ENCODE data around the gene BMAL1. TPM values are rescaled to one million over a fixed set of nuclear protein-coding genes. Genes with fewer than 3 reads are reported as not detected.

Gene BMAL1
- total and polyA plus RNA-seq, 2 of the 8 experiments (the other 6 are each of a cell fraction or from before 2014, with no cell fraction given), result 6.8 to 6.9 TPM

DNA sequence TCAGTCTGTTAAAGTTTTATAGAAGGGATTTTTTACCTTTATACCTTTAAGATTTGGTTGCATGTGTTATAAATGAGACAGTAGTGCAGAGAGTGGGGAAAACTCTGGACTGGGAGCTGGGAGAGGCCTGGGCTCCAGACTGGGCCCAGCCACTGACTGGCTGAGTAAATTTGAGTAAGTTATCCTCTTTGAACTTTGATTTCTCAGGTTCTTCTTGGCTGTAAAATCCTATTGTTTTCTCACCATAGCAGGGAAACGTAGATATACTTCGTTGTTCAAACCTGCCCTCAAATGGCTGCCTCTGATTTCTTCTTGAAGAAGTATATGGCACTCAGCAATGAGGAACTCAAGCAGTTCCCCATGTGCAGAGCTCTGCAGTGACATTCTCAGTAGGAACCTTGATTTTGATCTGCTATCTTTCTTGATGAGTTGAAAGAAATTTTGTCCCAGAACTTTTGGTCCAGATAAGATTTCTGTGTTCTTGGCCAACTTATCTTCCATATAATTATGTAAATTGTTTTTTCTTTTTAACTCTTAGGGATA lies 8.8 kb downstream of the BMAL1 start:
- Histone ChIP-seq H2AFZ (ENCODE audit: low read length) (no peak overlapping the region), H3K4me1 (replicated peaks in 1 of 4; ENCODE audit: control insufficient read depth in 3 of 4, insufficient read depth in 4 of 4, low read length in 3 of 4) (peaks cover 0 to 6% (median 3%) of the 10 kb centered on the region in 4 experiments; a peak in 5 of 7 replicates), H3K27ac (ENCODE audit: low read depth, low read length) (no peak overlapping the region), H4K91ac (replicated peaks; ENCODE audit: insufficient read length, low read length) (no peak overlapping the region), H3K23ac (ENCODE audit: insufficient read length) (no peak overlapping the region), H4K8ac (ENCODE audit: extremely low read depth, insufficient read depth, low read length) (no peak overlapping the region), H3K9ac (replicated peaks in 1 of 4; ENCODE audit: extremely low read depth in 1 of 4, low read depth in 3 of 4, low read length in 3 of 4) (no peak overlapping the region), H2BK5ac (ENCODE audit: low read depth, low read length) (no peak overlapping the region), H3K27me3 (replicated peaks in 1 of 4; ENCODE audit: control insufficient read depth in 3 of 4, extremely low read depth in 1 of 4, insufficient read depth in 3 of 4, low read length in 3 of 4) (no peaks in the 10 kb centered on the region), H3K56ac (replicated peaks; ENCODE audit: insufficient read length, low read depth, low read length) (no peak overlapping the region), H3K79me1 (ENCODE audit: low read depth, low read length) (no peaks in the 10 kb centered on the region), H2BK120ac (replicated peaks; ENCODE audit: low read depth, low read length) (no peak overlapping the region), H3K79me2 (ENCODE audit: control insufficient read depth in 1 of 2, insufficient read depth in 2 of 2, low read length in 2 of 2) (0 out of 4 replicates have a peak, but pooled peaks cover 0 to 7% of the 10 kb centered on the region in 2 experiments), H3K4ac (replicated peaks; ENCODE audit: insufficient read length, low read depth, low read length) (no peak overlapping the region), H2BK20ac (ENCODE audit: low read length) (no peak overlapping the region), H3K18ac (ENCODE audit: extremely low read depth, low read length) (no peak overlapping the region), H4K20me1 (replicated peaks in 1 of 2; ENCODE audit: control insufficient read depth in 1 of 2, insufficient read depth in 2 of 2, low read length in 2 of 2) (peaks cover 0 to 6% of the 10 kb centered on the region in 2 experiments), H3K9me3 (ENCODE audit: insufficient read depth in 2 of 2, low read depth in 1 of 2, low read length in 1 of 2) (no peaks in the 10 kb centered on the region), H3K4me2 (ENCODE audit: insufficient read depth in 1 of 2, low read depth in 2 of 2, low read length in 2 of 2) (no peak overlapping the region), H2BK15ac (ENCODE audit: low read length) (no peak overlapping the region), H2AK5ac (ENCODE audit: low read depth, low read length) (no peak overlapping the region), H3K4me3 (ENCODE audit: extremely low read depth in 1 of 4, insufficient read depth in 2 of 4, low read depth in 3 of 4, low read length in 4 of 4) (no peak overlapping the region), H3K36me3 (ENCODE audit: control insufficient read depth in 2 of 4, insufficient read depth in 4 of 4, low read length in 3 of 4) (no peaks in the 10 kb centered on the region), H3K14ac (ENCODE audit: insufficient read length) (no peak overlapping the region), H4K5ac (ENCODE audit: insufficient read length, low read depth, low read length) (no peak overlapping the region), H2BK12ac (ENCODE audit: low read depth, low read length) (no peak overlapping the region), H3K23me2 (ENCODE audit: low read depth, low read length) (no peaks in the 10 kb centered on the region; the same call in 1 of the 2 replicates)
- no peak for FAIRE-seq
- 46% methylated on average over 2 of the region's 2 CpGs; no CpG with 5 or more reads in 1 of the 2 experiments for WGBS, 2 experiments (ENCODE audit: extremely low coverage in 1 of 2, insufficient coverage in 1 of 2, insufficient read length in 1 of 2, insufficient replicate concordance in 2 of 2, low coverage in 1 of 2, low lambda C conversion rate in 2 of 2, missing lambda C conversion rate in 1 of 2)
- ChIA-PET POLR2A (ENCODE audit: partially characterized antibody) (no interaction called here), CTCF (ENCODE audit: partially characterized antibody) (interaction anchor here (1.0 to 3.4 kb wide), 3 partner anchors 54 to 96 kb away, joined by 3 to 16 read pairs (median 4); no protein-coding TSS in a partner anchor)
- TF ChIP-seq RNF2 (IDR thresholded peaks at IDR 0.05; ENCODE audit: borderline replicate concordance, low read depth, low read length, missing control alignments, poor library complexity, severe bottlenecking), result no peak
- no peak for TF ChIP-seq TAF7 (optimal IDR thresholded peaks at IDR 0.05; ENCODE audit: borderline replicate concordance, low read depth, low read length)
- no peak for TF ChIP-seq CHD1 (IDR thresholded peaks at IDR 0.05; ENCODE audit: low read depth, low read length)
- TF ChIP-seq YY1 (IDR thresholded peaks at IDR 0.05; ENCODE audit: low read depth, low read length), result no peak
- TF ChIP-seq RXRA (IDR thresholded peaks at IDR 0.05; ENCODE audit: insufficient read depth, low read depth, low read length), result no peak
- no peak for TF ChIP-seq SIN3A (conservative IDR thresholded peaks at IDR 0.05 in 1 of 2, IDR thresholded peaks at IDR 0.05 in 1 of 2; ENCODE audit: low read depth in 1 of 2, low read length in 2 of 2)
- no peak for TF ChIP-seq HDAC6 (IDR thresholded peaks at IDR 0.05; ENCODE audit: low read depth, low read length)
- TF ChIP-seq TEAD4 (IDR thresholded peaks at IDR 0.05; ENCODE audit: low read depth, low read length), result no peak
- no peak for TF ChIP-seq SP1 (IDR thresholded peaks at IDR 0.05; ENCODE audit: low read depth, low read length)
- no peak for TF ChIP-seq CREB1 (IDR thresholded peaks at IDR 0.05)
- TF ChIP-seq GABPA (IDR thresholded peaks at IDR 0.05; ENCODE audit: borderline replicate concordance, insufficient read depth, low read length), result no peak
- no peak for TF ChIP-seq SP2 (IDR thresholded peaks at IDR 0.05; ENCODE audit: low read length)
- no peak for TF ChIP-seq CBX8 (IDR thresholded peaks at IDR 0.05; ENCODE audit: borderline replicate concordance, low read depth, low read length)
- DNase-seq (ENCODE audit: low read depth in 1 of 2, low spot score in 2 of 2), result no peak

Measured in H1 (cell line).